KMS-11 (cell line): ENCODE data around the gene C1RL.

Source experiments
- H2AFZ ChIP-seq: fragments of 200-600 bp; sonication (generic); 2 replicates; pipeline ENCODE4 v1.6.1; 2016; ENCODE audit warnings: antibody characterized with exemption, mixed run types, low read depth
- H3K27ac ChIP-seq: fragments of 200-600 bp; sonication (generic); 2 replicates; pipeline ENCODE4 v1.6.1; 2016; ENCODE audit warnings: mild to moderate bottlenecking, mixed run types
- H3K27me3 ChIP-seq: fragments of 200-600 bp; sonication (generic); 2 replicates; pipeline ENCODE4 v1.6.1; 2017; ENCODE audit warnings: mild to moderate bottlenecking, low read depth, mixed run types, moderate library complexity; ENCODE audit not compliant: insufficient read depth
- H3K36me3 ChIP-seq: fragments of 200-600 bp; sonication (generic); 2 replicates; pipeline ENCODE4 v1.6.1; 2017; ENCODE audit warnings: mild to moderate bottlenecking, mixed run types; ENCODE audit not compliant: insufficient read depth
- H3K4me1 ChIP-seq: fragments of 200-600 bp; sonication (generic); 2 replicates; pipeline ENCODE4 v1.6.1; 2016; ENCODE audit warnings: mild to moderate bottlenecking, low read depth, mixed run types; ENCODE audit not compliant: poor library complexity, severe bottlenecking
- H3K4me2 ChIP-seq: fragments of 200-600 bp; sonication (generic); 2 replicates; pipeline ENCODE4 v1.7.0; 2016; ENCODE audit warnings: mild to moderate bottlenecking, mixed run types
- H3K4me3 ChIP-seq: fragments of 200-600 bp; sonication (generic); IDR thresholded peaks from 2 replicates; pipeline ENCODE4 v1.6.1; 2017; ENCODE audit warnings: low read depth, low read length, mixed read lengths; ENCODE audit not compliant: insufficient read depth
- H3K79me2 ChIP-seq: fragments of 200-600 bp; sonication (generic); 2 replicates; pipeline ENCODE4 v1.6.1; 2016; ENCODE audit warnings: low read depth, mixed run types; ENCODE audit not compliant: insufficient read depth
- H3K9ac ChIP-seq: fragments of 200-600 bp; sonication (generic); 2 replicates; pipeline ENCODE4 v1.6.1; 2016; ENCODE audit warnings: mild to moderate bottlenecking, mixed run types
- H4K20me1 ChIP-seq: fragments of 200-600 bp; sonication (generic); 2 replicates; pipeline ENCODE4 v1.6.1; 2016; ENCODE audit warnings: mild to moderate bottlenecking, mixed run types; ENCODE audit not compliant: insufficient read depth
- CTCF ChIP-seq: fragments of 200-600 bp; sonication (generic); conservative IDR thresholded peaks from 2 replicates; pipeline ENCODE4 v1.6.1; 2017; ENCODE audit warnings: low read depth, mild to moderate bottlenecking, antibody characterized with exemption, low read length, moderate library complexity, mixed read lengths

C1RL gene

GRCh38 chr12:7145671-7146070 is 36.7 kb upstream of the C1RL start:
- H3K79me2 ChIP-seq = no peaks in the 10 kb centered on the region
- no peak overlapping the region for H3K4me2 ChIP-seq
- peaks cover 4% of the 10 kb centered on the region for H3K4me1 ChIP-seq
- no peaks in the 10 kb centered on the region for H4K20me1 ChIP-seq
- no peak for TF ChIP-seq CTCF
- no peak overlapping the region for H3K9ac ChIP-seq
- no peak overlapping the region for H3K27ac ChIP-seq
- H3K36me3 ChIP-seq = no peaks in the 10 kb centered on the region
- no peak overlapping the region for H3K4me3 ChIP-seq
- H3K27me3 ChIP-seq = no peaks in the 10 kb centered on the region
- no peak overlapping the region for H2AFZ ChIP-seq

DNA sequence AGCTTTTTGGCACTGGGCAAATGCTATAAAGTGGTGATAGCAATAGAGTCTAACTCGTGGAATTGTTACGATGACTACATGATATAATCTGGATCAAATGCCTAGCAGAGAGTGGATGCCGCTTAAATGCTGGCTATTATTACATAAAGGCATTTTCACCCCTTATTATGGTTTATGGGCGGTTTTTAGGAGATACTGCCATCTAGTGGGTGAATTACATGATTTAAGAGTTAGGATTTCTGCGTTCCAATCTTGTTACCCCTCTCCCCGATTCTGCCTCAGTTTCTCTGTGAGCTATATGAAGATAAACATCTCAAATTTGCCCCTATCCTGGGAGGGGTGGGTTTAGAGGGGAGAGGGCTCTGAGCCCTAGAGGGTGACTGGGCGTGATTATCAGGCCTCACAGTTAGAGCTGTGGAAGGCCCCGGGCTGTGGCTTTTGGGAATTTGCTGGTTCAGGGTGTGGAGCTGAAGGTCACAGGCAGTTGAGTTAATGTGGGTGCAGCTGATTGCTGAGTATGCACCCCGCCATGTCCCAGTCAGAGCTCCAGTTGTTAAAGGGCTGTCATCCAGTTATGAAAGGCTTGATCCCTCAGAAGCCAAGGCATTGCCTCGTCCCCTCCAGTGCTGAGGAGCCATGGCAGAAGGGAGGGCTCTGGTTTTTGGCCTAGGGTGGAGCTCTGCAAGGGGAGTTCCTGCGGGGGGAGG is 35.6 kb upstream of the C1RL start:
- H3K36me3 ChIP-seq = no peaks in the 10 kb centered on the region
- peak; percentile 76 for TF ChIP-seq CTCF
- H3K79me2 ChIP-seq = no peaks in the 10 kb centered on the region
- H3K4me1 ChIP-seq = peaks cover 4% of the 10 kb centered on the region
- H3K4me3 ChIP-seq = no peak overlapping the region
- no peak overlapping the region for H2AFZ ChIP-seq
- no peaks in the 10 kb centered on the region for H4K20me1 ChIP-seq
- no peak overlapping the region for H3K4me2 ChIP-seq
- no peak overlapping the region for H3K9ac ChIP-seq
- H3K27me3 ChIP-seq = no peaks in the 10 kb centered on the region
- no peak overlapping the region for H3K27ac ChIP-seq

DNA sequence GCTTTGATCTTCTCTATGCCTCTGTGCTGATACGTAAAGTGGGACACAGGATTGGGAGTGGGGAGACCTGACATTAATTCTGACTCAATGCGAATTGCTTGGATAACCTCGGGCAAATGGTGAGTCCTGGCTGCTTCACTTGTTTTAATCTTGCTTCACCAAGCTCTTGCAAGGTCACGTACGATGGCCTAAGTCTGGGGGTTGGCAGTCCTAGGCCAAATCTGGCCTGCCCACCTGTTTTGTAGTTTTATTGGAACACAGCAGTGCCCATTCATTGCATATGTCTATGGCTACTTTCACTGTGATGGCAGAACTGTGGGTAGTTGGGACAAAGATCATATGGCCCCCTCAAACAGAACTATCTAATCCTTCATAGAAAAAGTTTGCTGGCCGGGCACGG is 34.5 kb upstream of the C1RL start:
- no peak overlapping the region for H2AFZ ChIP-seq
- peaks cover 4% of the 10 kb centered on the region for H3K4me1 ChIP-seq
- H3K4me3 ChIP-seq = no peak overlapping the region
- no peaks in the 10 kb centered on the region for H3K79me2 ChIP-seq
- H3K27ac ChIP-seq = no peak overlapping the region
- H3K4me2 ChIP-seq = no peak overlapping the region
- H4K20me1 ChIP-seq = no peaks in the 10 kb centered on the region
- H3K9ac ChIP-seq = no peak overlapping the region
- no peaks in the 10 kb centered on the region for H3K27me3 ChIP-seq
- no peaks in the 10 kb centered on the region for H3K36me3 ChIP-seq
- TF ChIP-seq CTCF = no peak

GRCh38 chr12:7142809-7143465 is 33.9 kb upstream of the C1RL start:
- no peak for TF ChIP-seq CTCF
- Histone ChIP-seq H3K36me3 (no peaks in the 10 kb centered on the region), H2AFZ (no peak overlapping the region), H3K4me1 (peaks cover 4% of the 10 kb centered on the region), H3K4me2 (no peak overlapping the region), H3K79me2 (no peaks in the 10 kb centered on the region), H3K27ac (no peak overlapping the region), H4K20me1 (no peaks in the 10 kb centered on the region), H3K9ac (no peak overlapping the region), H3K4me3 (no peak overlapping the region), H3K27me3 (no peaks in the 10 kb centered on the region)
